ENCODE data around the gene PRTFDC1.

DNA sequence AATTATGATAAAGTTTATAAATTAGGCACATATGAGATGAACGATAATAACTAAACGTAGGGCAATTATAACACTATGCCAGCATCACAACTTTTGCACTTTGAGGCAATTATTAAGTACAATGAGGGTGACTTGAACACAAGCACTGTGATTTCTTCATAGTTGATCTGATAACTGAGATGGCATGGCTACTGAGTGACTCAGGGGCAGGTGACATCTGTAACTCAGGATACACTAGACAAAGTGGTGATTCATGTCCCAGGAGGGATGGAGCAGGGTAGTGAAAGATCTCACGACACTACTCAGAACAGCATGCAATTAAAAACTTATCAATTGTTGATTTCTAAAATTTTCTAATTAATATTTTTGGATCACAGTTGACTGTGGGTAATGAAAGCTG, 130.4 kb downstream of the PRTFDC1 start:
- TF ChIP-seq, protein P1, sequence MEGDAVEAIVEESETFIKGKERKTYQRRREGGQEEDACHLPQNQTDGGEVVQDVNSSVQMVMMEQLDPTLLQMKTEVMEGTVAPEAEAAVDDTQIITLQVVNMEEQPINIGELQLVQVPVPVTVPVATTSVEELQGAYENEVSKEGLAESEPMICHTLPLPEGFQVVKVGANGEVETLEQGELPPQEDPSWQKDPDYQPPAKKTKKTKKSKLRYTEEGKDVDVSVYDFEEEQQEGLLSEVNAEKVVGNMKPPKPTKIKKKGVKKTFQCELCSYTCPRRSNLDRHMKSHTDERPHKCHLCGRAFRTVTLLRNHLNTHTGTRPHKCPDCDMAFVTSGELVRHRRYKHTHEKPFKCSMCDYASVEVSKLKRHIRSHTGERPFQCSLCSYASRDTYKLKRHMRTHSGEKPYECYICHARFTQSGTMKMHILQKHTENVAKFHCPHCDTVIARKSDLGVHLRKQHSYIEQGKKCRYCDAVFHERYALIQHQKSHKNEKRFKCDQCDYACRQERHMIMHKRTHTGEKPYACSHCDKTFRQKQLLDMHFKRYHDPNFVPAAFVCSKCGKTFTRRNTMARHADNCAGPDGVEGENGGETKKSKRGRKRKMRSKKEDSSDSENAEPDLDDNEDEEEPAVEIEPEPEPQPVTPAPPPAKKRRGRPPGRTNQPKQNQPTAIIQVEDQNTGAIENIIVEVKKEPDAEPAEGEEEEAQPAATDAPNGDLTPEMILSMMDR (IDR thresholded peaks at IDR 0.05; ENCODE audit: insufficient read depth, low read length, poor library complexity, severe bottlenecking), result no peak
- TF ChIP-seq EZH2phosphoT487 (conservative IDR thresholded peaks at IDR 0.05; ENCODE audit: low read length), result no peak
